Kidney epithelial cell (primary cell): ENCODE measurements around the gene NEURL1B. TPM values are rescaled to one million over a fixed set of nuclear protein-coding genes. Genes with fewer than 3 reads are reported as not detected.

Source experiments
- DNase-seq: peaks from one replicate; pipeline ENCODE4 v3.0.0-alpha.2; 2010; ENCODE audit warnings: low read depth
- H3K27me3 ChIP-seq: 2 replicates; pipeline ENCODE4 v1.6.0; 2011; ENCODE audit warnings: low read length; ENCODE audit not compliant: control insufficient read depth, insufficient read depth
- H3K36me3 ChIP-seq: 2 replicates; pipeline ENCODE4 v1.5.1; 2011; ENCODE audit warnings: low read length; ENCODE audit not compliant: control insufficient read depth, insufficient read depth
- H3K4me3 ChIP-seq: 2 replicates; pipeline ENCODE4 v1.5.1; 2011; ENCODE audit warnings: low read depth, mild to moderate bottlenecking, control low read depth, low read length
- CTCF ChIP-seq: IDR thresholded peaks from 2 replicates; pipeline ENCODE4 v1.5.1; 2011; ENCODE audit warnings: mild to moderate bottlenecking, moderate library complexity, low read length, control low read depth, inconsistent platforms; ENCODE audit not compliant: insufficient read depth, poor library complexity, severe bottlenecking
- total RNA-seq: library from RNA; depleted of rRNA; stranded (reverse); fragments of >200 nt; gene quantifications from 2 replicates; pipeline ENCODE4 v1.2.3, GENCODE V29; 2015

NEURL1B gene
- total RNA-seq, 1 donor from 2014 or later: 5.1 TPM

DNA sequence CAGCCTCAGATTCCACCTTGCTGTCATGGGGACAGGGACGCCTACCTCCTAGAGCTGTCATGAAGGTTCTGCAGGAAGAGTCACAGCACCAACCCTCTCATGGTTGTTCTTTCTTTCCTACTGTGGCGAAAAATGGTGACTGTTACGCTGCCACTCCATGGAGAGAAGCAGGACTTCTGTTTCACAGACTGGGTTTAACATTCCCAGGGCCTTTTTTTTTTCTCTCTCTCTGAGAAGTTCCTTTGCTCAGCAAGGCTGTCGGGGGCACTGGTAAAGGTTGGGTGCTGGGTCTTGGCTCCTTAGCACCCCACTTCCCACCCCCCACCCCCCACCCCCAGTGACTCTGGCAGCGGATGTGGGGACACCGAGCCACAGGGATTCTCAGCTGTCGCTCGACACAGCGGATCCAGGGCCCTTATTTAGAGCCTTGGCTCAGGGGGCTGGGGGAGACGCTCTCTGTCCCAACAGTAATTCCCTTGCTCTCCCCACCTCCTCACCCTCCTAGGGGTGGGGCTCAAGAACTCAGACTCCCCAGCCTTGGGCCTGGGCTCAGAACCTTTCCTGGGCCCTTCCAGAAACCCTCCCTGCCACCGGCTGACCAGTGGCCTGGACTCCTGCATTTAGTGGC is 95.6 kb downstream of the NEURL1B start:
- no peaks in the 10 kb centered on the region for H3K27me3 ChIP-seq
- TF ChIP-seq CTCF: peak; percentile 20

GRCh38 chr5:172739375-172739774 is 98.3 kb downstream of the NEURL1B start:
- no peak for TF ChIP-seq CTCF
- Histone ChIP-seq H3K4me3 (no peak overlapping the region), H3K27me3 (no peaks in the 10 kb centered on the region), H3K36me3 (no peaks in the 10 kb centered on the region)
- no peak for DNase-seq

More for the DNA sequence above, 95.6 kb downstream of the NEURL1B start:
- Histone ChIP-seq H3K36me3 (no peaks in the 10 kb centered on the region), H3K4me3 (no peak overlapping the region)
- no peak for DNase-seq

- TF ChIP-seq CTCF: no peak
- Histone ChIP-seq H3K36me3 (no peaks in the 10 kb centered on the region), H3K4me3 (no peak overlapping the region), H3K27me3 (no peaks in the 10 kb centered on the region)
- peak; percentile 88 for DNase-seq
These were observed 99.6 kb downstream of the NEURL1B start for GRCh38 chr5:172740428-172741205.

Other genes with a start within 250 kb of the NEURL1B start
- 57.4 and 62.4 TPM in 2 replicates for gene SH3PXD2B, start 186.7 kb upstream of the NEURL1B start, total RNA-seq
- gene DUSP1, start 129.9 kb downstream of the NEURL1B start, total RNA-seq: 227 and 286 TPM in 2 replicates
- gene ERGIC1, start 193.0 kb downstream of the NEURL1B start, total RNA-seq: 183 and 232 TPM in 2 replicates